Kidney epithelial cell (primary cell): Measurements from ENCODE around the gene TRIM8. TPM values are rescaled to one million over a fixed set of nuclear protein-coding genes. Genes with fewer than 3 reads are reported as not detected.
A peak's percentile ranks its signal among the peaks of the same experiment; 100 is the strongest.

Experiments
- DNase-seq: peaks from one replicate; pipeline ENCODE4 v3.0.0-alpha.2; 2010; ENCODE audit warnings: low read depth
- H3K27me3 ChIP-seq: 2 replicates; pipeline ENCODE4 v1.6.0; 2011; ENCODE audit warnings: low read length; ENCODE audit not compliant: control insufficient read depth, insufficient read depth
- H3K36me3 ChIP-seq: 2 replicates; pipeline ENCODE4 v1.5.1; 2011; ENCODE audit warnings: low read length; ENCODE audit not compliant: control insufficient read depth, insufficient read depth
- H3K4me3 ChIP-seq: 2 replicates; pipeline ENCODE4 v1.5.1; 2011; ENCODE audit warnings: low read depth, mild to moderate bottlenecking, control low read depth, low read length
- CTCF ChIP-seq: IDR thresholded peaks from 2 replicates; pipeline ENCODE4 v1.5.1; 2011; ENCODE audit warnings: mild to moderate bottlenecking, moderate library complexity, low read length, control low read depth, inconsistent platforms; ENCODE audit not compliant: insufficient read depth, poor library complexity, severe bottlenecking
- total RNA-seq: library from RNA; depleted of rRNA; stranded (reverse); fragments of >200 nt; gene quantifications from 2 replicates; pipeline ENCODE4 v1.2.3, GENCODE V29; 2015

The TRIM8 gene
- total RNA-seq, 1 donor from 2014 or later = 393 TPM

- Histone ChIP-seq H3K36me3 (no peaks in the 10 kb centered on the region), H3K27me3 (no peaks in the 10 kb centered on the region), H3K4me3 (no peak overlapping the region)
- TF ChIP-seq CTCF = no peak
- DNase-seq = peak; percentile 86
These were observed 39.8 kb upstream of the TRIM8 start for GRCh38 chr10:102604439-102604841.

- Histone ChIP-seq H3K4me3 (no peak overlapping the region), H3K36me3 (no peaks in the 10 kb centered on the region), H3K27me3 (no peaks in the 10 kb centered on the region)
- DNase-seq = no peak
- no peak for TF ChIP-seq CTCF
These were observed 38.6 kb upstream of the TRIM8 start for GRCh38 chr10:102605712-102606111.

- H3K4me3 ChIP-seq = no peak overlapping the region
- TF ChIP-seq CTCF = no peak
- H3K36me3 ChIP-seq = no peaks in the 10 kb centered on the region
- no peak for DNase-seq
- no peaks in the 10 kb centered on the region for H3K27me3 ChIP-seq
These were observed 35.8 kb upstream of the TRIM8 start for GRCh38 chr10:102608487-102608886.

GRCh38 chr10:102610441-102610887 lies 33.8 kb upstream of the TRIM8 start:
- H3K36me3 ChIP-seq = no peaks in the 10 kb centered on the region
- H3K4me3 ChIP-seq = no peak overlapping the region
- no peak for DNase-seq
- H3K27me3 ChIP-seq = no peaks in the 10 kb centered on the region
- no peak for TF ChIP-seq CTCF

GRCh38 chr10:102611514-102612087 lies 32.7 kb upstream of the TRIM8 start:
- no peak overlapping the region for H3K4me3 ChIP-seq
- no peak for DNase-seq
- no peaks in the 10 kb centered on the region for H3K27me3 ChIP-seq
- TF ChIP-seq CTCF = no peak
- H3K36me3 ChIP-seq = no peaks in the 10 kb centered on the region

- TF ChIP-seq CTCF = no peak
- Histone ChIP-seq H3K27me3 (no peaks in the 10 kb centered on the region), H3K36me3 (no peaks in the 10 kb centered on the region), H3K4me3 (no peak overlapping the region)
- DNase-seq = no peak
These were observed 31.4 kb upstream of the TRIM8 start for GRCh38 chr10:102612964-102613275.
